Right lobe of liver (tissue), 4 donors: Measurements from ENCODE around the gene TNRC18.

Experiments used
- POLR2A ChIP-seq: fragments of 450-650 bp; IDR thresholded peaks from one replicate; pipeline ENCODE4 v1.6.1; 2017; ENCODE audit warnings: antibody characterized with exemption, mild to moderate bottlenecking
- TF ChIP-seq, protein P1 (sequence below), 4 donors: fragments of 200-600 bp in 3 of 4; fragments of 450-650 bp in 1 of 4; IDR thresholded peaks; one replicate each; pipeline versions ENCODE4 v1.5.1 to v1.8.0; 2016 to 2022; ENCODE audit warnings: antibody characterized with exemption in 4 of 4, mild to moderate bottlenecking in 2 of 4
- donor health status: DM: no; HTN: no; CAD: no.
- donor health status: DM: no; HTN: no; CAD: no.
- donor health status: DM: no; HTN: yes; CAD: no.

DNA sequence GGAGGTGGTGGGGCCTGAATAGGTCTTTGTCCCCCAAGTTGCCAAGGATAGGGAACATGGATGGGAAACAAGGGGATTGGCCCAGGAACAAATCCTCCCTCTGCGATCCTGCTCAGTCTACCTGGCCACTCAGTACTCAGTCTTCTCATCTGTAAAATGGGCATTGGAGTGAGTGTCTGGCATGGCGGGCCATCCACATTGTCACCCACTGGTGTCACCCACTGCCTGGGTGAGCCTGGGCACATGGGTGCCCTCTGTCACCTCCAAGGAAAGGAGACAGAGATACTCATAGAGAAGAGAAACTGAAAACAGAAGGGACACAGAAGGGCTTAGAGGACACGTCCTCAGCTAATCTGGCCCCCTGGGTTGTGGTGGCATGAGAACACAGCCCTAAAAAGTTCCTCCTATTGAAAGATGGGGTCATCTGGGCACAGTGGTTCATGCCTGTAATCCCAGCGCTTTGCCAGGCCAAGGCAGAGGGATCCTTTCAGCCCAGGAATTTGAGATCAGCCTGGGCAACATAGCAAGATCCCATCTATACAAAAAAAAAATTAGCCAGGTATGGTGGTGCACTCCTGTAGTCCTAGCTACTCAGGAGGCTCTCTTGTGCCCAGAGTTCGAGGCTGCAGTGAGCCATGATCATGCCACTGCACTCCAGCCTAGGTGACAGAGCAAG lies 12.5 kb upstream of the TNRC18 start:
- TF ChIP-seq, protein P1, sequence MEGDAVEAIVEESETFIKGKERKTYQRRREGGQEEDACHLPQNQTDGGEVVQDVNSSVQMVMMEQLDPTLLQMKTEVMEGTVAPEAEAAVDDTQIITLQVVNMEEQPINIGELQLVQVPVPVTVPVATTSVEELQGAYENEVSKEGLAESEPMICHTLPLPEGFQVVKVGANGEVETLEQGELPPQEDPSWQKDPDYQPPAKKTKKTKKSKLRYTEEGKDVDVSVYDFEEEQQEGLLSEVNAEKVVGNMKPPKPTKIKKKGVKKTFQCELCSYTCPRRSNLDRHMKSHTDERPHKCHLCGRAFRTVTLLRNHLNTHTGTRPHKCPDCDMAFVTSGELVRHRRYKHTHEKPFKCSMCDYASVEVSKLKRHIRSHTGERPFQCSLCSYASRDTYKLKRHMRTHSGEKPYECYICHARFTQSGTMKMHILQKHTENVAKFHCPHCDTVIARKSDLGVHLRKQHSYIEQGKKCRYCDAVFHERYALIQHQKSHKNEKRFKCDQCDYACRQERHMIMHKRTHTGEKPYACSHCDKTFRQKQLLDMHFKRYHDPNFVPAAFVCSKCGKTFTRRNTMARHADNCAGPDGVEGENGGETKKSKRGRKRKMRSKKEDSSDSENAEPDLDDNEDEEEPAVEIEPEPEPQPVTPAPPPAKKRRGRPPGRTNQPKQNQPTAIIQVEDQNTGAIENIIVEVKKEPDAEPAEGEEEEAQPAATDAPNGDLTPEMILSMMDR (IDR thresholded peaks at IDR 0.05), result no peak
- TF ChIP-seq POLR2A, result no peak
